Keratinocyte (primary cell): ENCODE data around the gene SEPTIN10. TPM values are rescaled to one million over a fixed set of nuclear protein-coding genes. Genes with fewer than 3 reads are reported as not detected.

Experiments
- DNase-seq: peaks from one replicate; pipeline ENCODE4 v3.0.0-alpha.2; 2011; ENCODE audit warnings: low read depth, missing footprints, low spot score
- FAIRE-seq: peaks from 2 replicates; lab custom pipeline; 2011; peaks lifted over from hg19 to GRCh38; lab: Jason Lieb, UNC
- H2AFZ ChIP-seq: 2 replicates; pipeline ENCODE4 v1.6.0; 2012; ENCODE audit warnings: low read length, control low read depth, inconsistent platforms; ENCODE audit not compliant: control insufficient read depth
- H3K27ac ChIP-seq: 2 replicates; pipeline ENCODE4 v1.5.1; 2011; ENCODE audit warnings: low read length; ENCODE audit not compliant: control insufficient read depth, insufficient read depth
- H3K27me3 ChIP-seq: 3 replicates; pipeline ENCODE4 v1.6.0; 2011; ENCODE audit warnings: low read length; ENCODE audit not compliant: control insufficient read depth, insufficient read depth; ENCODE audit errors: extremely low read depth
- H3K36me3 ChIP-seq, 2 experiments: 2 replicates in 1 of 2; 3 replicates in 1 of 2; pipeline ENCODE4 v1.5.1; 2011; ENCODE audit warnings: low read length in 2 of 2, mild to moderate bottlenecking in 1 of 2; ENCODE audit not compliant: control insufficient read depth in 2 of 2, insufficient read depth in 2 of 2; ENCODE audit errors: extremely low read depth in 1 of 2
- H3K4me1 ChIP-seq: 3 replicates; pipeline ENCODE4 v1.5.1; 2011; ENCODE audit warnings: low read length; ENCODE audit not compliant: control insufficient read depth, insufficient read depth; ENCODE audit errors: extremely low read depth
- H3K4me2 ChIP-seq: 3 replicates; pipeline ENCODE4 v1.6.0; 2011; ENCODE audit warnings: low read depth, low read length; ENCODE audit not compliant: control insufficient read depth, insufficient read depth; ENCODE audit errors: extremely low read depth
- H3K4me3 ChIP-seq, 3 experiments: fragments of 200-600 bp in 1 of 3; sonication (generic) in 1 of 3; 2 replicates in 2 of 3; 3 replicates in 1 of 3; pipeline ENCODE4 v1.5.1; 2011 to 2016; ENCODE audit warnings: low read length in 3 of 3, mild to moderate bottlenecking in 3 of 3, control low read depth in 2 of 3, inconsistent platforms in 1 of 3, low read depth in 1 of 3, mixed read lengths in 1 of 3, mixed run types in 1 of 3, moderate library complexity in 1 of 3; ENCODE audit not compliant: control insufficient read depth in 2 of 3, insufficient read depth in 2 of 3; ENCODE audit errors: extremely low read depth in 1 of 3
- H3K79me2 ChIP-seq: 2 replicates; pipeline ENCODE4 v1.6.0; 2012; ENCODE audit warnings: low read length; ENCODE audit not compliant: control insufficient read depth, insufficient read depth
- H3K9ac ChIP-seq: 3 replicates; pipeline ENCODE4 v1.6.0; 2011; ENCODE audit warnings: low read length; ENCODE audit not compliant: control insufficient read depth, insufficient read depth; ENCODE audit errors: extremely low read depth
- H3K9me1 ChIP-seq: 3 replicates; pipeline ENCODE4 v1.6.0; 2011; ENCODE audit warnings: low read length; ENCODE audit not compliant: control insufficient read depth, insufficient read depth; ENCODE audit errors: extremely low read depth
- H3K9me3 ChIP-seq: 2 replicates; pipeline ENCODE4 v1.5.1; 2012; ENCODE audit warnings: low read depth, low read length; ENCODE audit not compliant: control insufficient read depth
- H4K20me1 ChIP-seq: 3 replicates; pipeline ENCODE4 v1.6.0; 2011; ENCODE audit warnings: low read length; ENCODE audit not compliant: control insufficient read depth, insufficient read depth; ENCODE audit errors: extremely low read depth
- EZH2 ChIP-seq: IDR thresholded peaks from one replicate; pipeline ENCODE4 v1.6.1; 2012; ENCODE audit warnings: inconsistent platforms, mild to moderate bottlenecking, low read length, moderate library complexity
- dilution Hi-C: fragments of 300-500 bp; cut with MboI; formaldehyde crosslinking; loops from one replicate; pipeline ENCODE4 v1.7.0; 2020; ENCODE audit warnings: low sequenced_read_pairs; ENCODE audit not compliant: extremely low pct_ligation_motif_present
- polyA plus RNA-seq, 5 experiments: library from polyadenylated mRNA; depleted of rRNA in 3 of 5; stranded (reverse) in 3 of 5; stranded (forward) in 1 of 5; unstranded in 1 of 5; fragments of >200 nt; gene quantifications; 1 replicate in 1 of 5; 2 replicates in 3 of 5; 3 replicates in 1 of 5; pipeline versions ENCODE4 v1.2.1 to v1.2.3, GENCODE V29; 2011 to 2012; ENCODE audit warnings: missing spikeins in 2 of 5, low read depth in 1 of 5, low replicate concordance in 1 of 5
- TF ChIP-seq, protein P1 (sequence below), 3 experiments: IDR thresholded peaks in 1 of 3; conservative IDR thresholded peaks in 1 of 3; optimal IDR thresholded peaks in 1 of 3; 2 replicates in 2 of 3; 3 replicates in 1 of 3; pipeline versions ENCODE3 to v1.5.1; 2011; ENCODE audit warnings: low read length in 3 of 3, mild to moderate bottlenecking in 3 of 3, moderate library complexity in 2 of 3, control low read depth in 1 of 3, inconsistent platforms in 1 of 3; ENCODE audit not compliant: insufficient read depth in 2 of 3; ENCODE audit errors: extremely low read depth in 1 of 3

SEPTIN10 gene
- polyA plus RNA-seq, 1 donor (not counting 4 experiments of a cell fraction or from before 2014, with no cell fraction given) = 72.6 TPM

DNA sequence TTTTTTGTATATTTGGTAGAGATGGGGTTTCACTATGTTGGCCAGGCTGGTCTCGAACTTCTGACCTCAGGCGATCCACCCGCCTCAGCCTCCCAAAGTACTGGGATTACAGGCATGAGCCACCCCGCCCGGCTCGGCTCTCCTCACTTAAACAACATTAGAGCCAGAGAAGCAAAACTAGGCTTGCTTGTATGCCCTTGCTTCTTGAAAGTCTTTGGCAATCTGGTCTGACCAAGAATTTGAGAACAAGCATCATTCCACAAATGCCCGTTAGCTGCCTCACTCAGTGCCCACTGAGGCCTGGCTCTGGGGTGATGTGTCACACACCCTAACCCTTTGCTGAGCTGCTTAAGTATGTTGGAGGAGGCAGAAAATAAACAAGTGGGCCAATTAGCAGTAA, 33.9 kb upstream of the SEPTIN10 start:
- peaks cover 15% of the 10 kb centered on the region for H3K4me1 ChIP-seq
- no peaks in the 10 kb centered on the region for H3K9me1 ChIP-seq
- H3K27ac ChIP-seq = no peak overlapping the region
- no peaks in the 10 kb centered on the region for H3K36me3 ChIP-seq
- H4K20me1 ChIP-seq = no peaks in the 10 kb centered on the region
- TF ChIP-seq, protein P1, sequence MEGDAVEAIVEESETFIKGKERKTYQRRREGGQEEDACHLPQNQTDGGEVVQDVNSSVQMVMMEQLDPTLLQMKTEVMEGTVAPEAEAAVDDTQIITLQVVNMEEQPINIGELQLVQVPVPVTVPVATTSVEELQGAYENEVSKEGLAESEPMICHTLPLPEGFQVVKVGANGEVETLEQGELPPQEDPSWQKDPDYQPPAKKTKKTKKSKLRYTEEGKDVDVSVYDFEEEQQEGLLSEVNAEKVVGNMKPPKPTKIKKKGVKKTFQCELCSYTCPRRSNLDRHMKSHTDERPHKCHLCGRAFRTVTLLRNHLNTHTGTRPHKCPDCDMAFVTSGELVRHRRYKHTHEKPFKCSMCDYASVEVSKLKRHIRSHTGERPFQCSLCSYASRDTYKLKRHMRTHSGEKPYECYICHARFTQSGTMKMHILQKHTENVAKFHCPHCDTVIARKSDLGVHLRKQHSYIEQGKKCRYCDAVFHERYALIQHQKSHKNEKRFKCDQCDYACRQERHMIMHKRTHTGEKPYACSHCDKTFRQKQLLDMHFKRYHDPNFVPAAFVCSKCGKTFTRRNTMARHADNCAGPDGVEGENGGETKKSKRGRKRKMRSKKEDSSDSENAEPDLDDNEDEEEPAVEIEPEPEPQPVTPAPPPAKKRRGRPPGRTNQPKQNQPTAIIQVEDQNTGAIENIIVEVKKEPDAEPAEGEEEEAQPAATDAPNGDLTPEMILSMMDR (optimal IDR thresholded peaks at IDR 0.05 in 1 of 3, IDR thresholded peaks at IDR 0.05 in 1 of 3, conservative IDR thresholded peaks at IDR 0.05 in 1 of 3; ENCODE audit: extremely low read depth in 1 of 3, insufficient read depth in 2 of 3, low read length in 3 of 3) = no peak
- TF ChIP-seq EZH2 = no peak
- no peak for FAIRE-seq
- no peaks in the 10 kb centered on the region for H3K9me3 ChIP-seq
- H3K4me2 ChIP-seq = no peak overlapping the region
- H3K4me3 ChIP-seq = no peak overlapping the region
- H3K79me2 ChIP-seq = no peaks in the 10 kb centered on the region
- dilution Hi-C loops = no loop called here
- no peak for DNase-seq
- no peaks in the 10 kb centered on the region for H3K27me3 ChIP-seq
- no peak overlapping the region for H3K9ac ChIP-seq
- no peak overlapping the region for H2AFZ ChIP-seq

DNA sequence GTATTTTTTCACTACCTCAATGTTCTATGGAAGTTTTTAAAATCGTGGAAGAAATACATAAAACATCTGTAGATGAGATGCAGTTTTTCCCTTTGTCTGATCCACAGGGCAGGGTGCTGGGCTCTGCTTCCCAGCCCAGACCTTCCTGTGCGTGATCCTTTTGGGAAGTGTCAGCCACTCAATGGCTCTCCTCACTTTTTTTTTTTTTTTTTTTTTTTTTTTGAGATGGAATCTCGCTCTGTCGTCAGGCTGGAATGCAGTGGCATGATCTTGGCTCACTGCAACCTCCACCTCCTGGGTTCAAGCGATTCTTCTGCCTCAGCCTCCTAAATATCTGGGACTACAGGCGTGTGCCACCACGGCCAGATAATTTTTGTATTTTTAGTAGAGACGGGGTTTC, 33.2 kb upstream of the SEPTIN10 start:
- TF ChIP-seq EZH2 = no peak
- TF ChIP-seq, protein P1 (optimal IDR thresholded peaks at IDR 0.05 in 1 of 3, IDR thresholded peaks at IDR 0.05 in 1 of 3, conservative IDR thresholded peaks at IDR 0.05 in 1 of 3; ENCODE audit: extremely low read depth in 1 of 3, insufficient read depth in 2 of 3, low read length in 3 of 3) = no peak
- Histone ChIP-seq H2AFZ (no peak overlapping the region), H3K4me2 (no peak overlapping the region), H3K9ac (no peak overlapping the region), H3K36me3 (no peaks in the 10 kb centered on the region), H3K4me1 (peaks cover 15% of the 10 kb centered on the region), H3K4me3 (no peak overlapping the region), H4K20me1 (no peaks in the 10 kb centered on the region), H3K9me1 (no peaks in the 10 kb centered on the region), H3K27me3 (no peaks in the 10 kb centered on the region), H3K9me3 (no peaks in the 10 kb centered on the region), H3K27ac (no peak overlapping the region), H3K79me2 (no peaks in the 10 kb centered on the region)
- dilution Hi-C loops = no loop called here
- FAIRE-seq (no peak), DNase-seq (no peak)
